HL-60/S4 (cell line): Measurements from ENCODE around the gene PLXNC1.
"Not testable (repeated sequence)": the region's sequence is repeated elsewhere in the genome, so short reads cannot be mapped to it uniquely, and the experiment has no call there.

Experiments used
- in situ Hi-C: fragments of 300-500 bp; cut with MboI; formaldehyde crosslinking; loops from 2 replicates; pipeline ENCODE4 v1.14.3; 2022; ENCODE audit warnings: low sequenced_read_pairs

The PLXNC1 gene

DNA sequence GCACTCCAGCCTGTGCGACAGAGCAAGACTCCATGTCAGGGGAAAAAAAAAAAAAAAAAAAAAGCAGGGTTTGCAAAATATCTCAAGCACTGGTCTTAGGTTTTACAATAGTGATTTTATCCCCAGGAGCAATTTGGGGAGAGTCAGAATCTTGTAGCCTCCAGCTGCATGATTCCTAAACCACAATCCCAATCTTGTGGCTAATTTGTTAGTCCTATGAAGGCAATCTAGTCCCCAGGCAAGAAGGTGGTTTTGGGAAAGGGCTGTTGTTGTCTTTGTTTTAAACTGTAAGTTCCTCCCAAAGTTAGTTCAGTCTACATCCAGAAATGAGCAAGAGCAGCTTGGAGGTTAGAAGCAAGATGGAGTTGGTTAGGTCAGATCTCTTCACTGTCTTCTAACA, 135.7 kb downstream of the PLXNC1 start:
- in situ Hi-C loops, result no loop called here

DNA sequence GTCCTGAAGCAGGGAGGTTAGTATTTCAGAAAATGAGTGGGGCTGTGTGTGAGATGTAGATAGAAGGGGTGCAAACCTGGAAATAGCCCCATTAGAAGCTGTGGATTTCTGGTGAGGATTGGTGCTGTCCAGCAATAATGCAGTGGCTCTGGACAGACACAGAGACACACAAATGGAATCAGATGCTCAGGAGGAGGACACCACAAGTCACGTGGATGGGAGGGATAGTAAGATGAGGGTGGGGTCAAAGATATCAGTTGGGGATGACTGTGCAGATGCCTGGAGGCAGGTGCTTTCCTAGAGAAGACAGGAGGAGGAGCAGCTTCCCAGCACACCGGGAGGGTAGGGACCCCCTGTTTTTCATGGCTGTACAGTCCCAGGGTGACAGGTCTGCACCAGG, 136.5 kb downstream of the PLXNC1 start:
- in situ Hi-C loops, result no loop called here

DNA sequence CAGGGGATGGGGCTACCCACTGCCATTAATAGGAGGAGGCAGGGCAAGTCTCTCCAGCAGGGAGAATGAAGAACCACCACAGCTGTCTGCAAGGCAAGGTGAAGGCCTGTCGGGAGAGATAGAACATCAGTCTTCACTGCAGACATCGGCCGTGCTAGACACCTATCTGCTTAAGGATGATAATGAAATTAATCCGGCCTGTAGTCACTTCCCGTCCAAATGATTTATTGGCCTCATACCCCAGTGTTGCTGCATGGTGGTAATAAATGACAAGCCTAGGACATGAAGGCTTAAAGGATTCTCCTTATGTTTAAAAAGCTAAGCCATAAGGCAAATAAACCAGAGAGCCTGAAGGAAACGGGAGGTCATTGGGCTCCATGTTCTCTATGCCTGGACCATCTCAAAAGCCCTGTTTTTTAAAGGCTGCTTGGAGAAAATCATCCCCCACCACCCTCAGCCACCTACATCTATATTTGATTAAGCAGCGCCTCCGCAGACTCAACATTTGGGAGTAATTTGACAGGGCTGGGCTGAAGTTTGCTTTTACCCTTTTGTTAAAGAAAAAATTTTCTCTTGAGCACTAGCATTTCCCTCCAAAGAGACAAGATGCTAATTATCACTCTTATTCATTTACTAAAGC, 137.7 kb downstream of the PLXNC1 start:
- in situ Hi-C loops, result no loop called here

DNA sequence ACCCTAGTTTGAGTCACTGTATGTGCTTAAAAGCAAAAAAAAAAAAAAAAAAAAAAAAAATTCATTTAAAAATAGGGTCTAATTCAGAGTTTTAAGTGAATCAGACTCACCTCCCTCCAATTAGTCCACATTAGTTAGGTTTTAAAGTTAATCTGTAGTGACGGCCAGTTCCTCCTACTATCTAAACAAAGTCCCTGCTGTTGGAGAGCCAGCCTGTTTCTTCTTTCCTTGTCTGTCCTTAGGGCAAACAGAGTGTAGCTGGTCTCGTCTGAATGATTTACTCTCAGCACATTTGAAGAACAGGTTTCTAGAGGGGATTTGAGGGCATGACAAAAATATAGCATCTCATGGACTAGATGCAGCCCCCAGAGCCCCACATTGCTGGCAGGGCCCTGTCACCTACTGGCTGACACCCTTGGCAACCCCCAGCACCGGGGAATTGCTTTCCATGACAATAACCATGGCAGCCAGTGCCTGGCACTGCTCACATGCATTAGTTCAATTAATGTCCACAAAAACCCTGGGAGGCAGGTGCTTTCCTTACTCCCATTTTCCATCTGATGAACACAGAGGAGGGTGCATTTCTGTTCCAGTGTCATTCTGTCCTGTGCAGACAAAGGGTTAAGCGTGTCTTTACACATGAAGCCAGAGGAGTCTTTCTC, 138.3 kb downstream of the PLXNC1 start:
- in situ Hi-C loops, result no loop called here

DNA sequence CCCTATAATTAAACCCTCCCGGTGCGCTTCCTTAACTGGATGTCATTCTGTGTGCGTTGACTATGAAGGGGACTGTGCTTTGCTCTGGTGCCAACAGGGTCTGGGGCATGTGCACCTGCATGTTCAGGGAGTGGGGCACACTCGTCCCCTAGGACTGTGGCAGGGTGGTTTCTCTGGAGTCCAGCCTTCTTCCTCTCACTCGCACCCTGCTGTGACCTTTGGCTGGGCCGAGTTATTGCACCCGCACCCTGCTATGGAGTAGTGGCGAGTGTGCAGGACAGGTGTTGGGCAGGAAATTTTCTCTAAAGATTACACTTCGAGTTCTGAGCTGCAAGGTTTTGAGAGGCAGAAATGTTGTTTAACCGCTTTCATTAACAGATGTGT, 138.9 kb downstream of the PLXNC1 start:
- in situ Hi-C loops, result no loop called here

DNA sequence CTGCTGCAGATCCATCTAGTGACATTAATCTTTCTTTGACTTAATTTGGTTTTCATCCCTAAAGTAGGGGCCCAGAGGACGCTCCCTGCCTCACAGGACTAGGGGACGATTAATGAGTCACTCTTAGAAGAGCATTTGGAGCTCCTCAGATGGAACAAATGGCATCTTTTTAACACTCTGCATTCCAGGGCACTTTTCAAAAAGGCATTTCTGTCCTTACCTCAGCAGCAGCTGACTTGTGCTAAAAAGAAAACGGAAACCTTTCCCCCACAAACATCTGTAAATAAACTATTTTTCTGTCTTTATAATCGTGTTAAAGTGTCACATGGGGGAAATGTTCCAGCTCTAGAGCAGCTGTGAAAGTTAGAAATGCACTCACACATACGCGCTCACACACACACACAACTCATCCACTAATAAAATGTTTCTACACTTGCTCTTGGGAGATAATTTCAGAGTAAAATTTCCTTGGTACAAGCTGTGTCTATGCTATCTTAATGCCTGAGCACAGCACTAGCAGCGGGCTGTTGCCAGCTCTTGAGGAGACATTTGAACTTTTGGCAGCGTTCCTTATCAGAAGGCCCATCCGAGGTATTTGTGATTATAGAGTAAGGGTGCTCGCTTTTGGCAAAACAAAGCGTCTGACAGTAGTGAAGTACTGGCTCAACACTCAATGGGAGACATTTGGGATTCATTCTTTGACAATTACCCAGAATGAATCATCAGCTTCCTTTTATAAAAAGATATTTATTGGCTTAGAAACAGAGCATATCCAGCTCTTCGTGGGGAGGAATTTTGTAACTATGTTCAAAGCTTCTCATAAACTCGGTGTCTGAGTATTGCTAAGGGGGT, 141.3 kb downstream of the PLXNC1 start:
- in situ Hi-C loops, result no loop called here

DNA sequence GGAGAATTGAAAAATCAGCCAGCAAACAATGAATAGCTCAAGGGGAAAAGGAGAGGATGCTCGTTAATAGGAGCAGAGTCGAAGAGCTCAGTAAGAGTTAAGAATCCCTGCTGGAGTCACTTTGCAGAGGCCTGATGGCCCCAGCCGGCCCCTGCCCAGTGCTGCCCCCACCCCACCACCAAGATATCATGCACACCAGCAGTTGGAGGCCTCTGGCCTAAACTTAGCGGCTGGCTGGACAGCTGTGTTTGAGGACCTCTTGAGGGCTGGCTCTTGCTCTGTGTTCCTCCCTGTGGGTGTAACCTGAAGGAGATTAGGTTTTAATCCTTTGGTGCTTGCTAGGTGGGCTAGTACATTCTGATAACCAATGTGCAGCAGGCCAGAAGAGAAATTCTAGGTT, 142.0 kb downstream of the PLXNC1 start:
- in situ Hi-C loops, result no loop called here

DNA sequence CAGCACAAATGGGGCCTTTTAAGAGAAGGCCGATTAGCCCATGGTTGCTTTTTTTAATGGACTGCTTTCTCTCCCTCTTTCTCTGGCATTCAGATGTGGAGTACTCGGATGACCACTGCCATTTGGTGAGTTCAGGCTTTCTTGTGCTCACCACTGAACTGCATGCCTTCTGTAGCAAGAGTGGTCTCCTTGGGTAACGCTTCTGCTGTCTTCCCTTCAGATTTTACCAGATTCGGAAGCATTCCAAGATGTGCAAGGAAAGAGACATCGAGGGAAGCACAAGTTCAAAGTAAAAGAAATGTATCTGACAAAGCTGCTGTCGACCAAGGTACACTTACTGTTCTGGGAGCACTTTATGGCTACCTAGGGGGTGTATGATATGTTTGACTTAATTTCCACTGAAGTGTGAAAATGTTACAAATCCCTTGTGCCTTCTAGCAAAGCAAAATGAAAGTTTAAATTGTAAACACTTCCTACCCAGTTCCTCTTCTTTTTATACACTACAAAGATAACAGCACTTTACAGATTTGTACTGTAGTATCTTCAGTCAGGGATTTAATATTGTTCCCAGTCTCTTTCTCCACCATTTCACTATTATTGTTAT, 148.8 kb downstream of the PLXNC1 start:
- in situ Hi-C loops, result no loop called here

DNA sequence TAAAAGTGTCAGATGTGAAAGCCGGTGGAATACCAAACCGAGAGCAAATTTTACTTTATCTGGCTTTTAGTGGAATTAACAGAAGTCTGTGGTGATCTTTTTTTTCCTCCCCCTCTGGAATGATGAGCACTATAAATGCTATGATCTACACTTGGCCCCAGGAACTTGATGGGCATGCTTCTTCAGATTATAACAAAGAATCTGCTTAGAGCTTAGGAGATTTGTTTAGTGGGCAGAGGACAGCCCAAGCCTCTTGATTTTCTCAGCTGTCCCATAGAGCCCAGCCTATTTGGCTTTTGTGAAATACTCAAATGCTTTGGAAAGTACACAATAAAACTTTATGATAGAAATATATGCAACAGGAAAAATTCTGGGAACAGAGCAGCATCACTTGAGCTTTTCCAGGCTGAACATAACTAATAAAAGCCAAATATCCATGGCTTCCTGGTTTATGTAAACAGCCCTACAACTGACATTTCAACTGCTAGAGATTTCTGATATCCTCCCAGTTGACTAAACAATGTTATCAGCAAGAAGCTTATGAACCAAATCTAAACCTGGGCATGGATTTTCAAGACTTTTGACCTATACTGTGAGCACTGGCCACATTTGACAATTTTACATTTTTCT, 149.6 kb downstream of the PLXNC1 start:
- in situ Hi-C loops, result no loop called here

DNA sequence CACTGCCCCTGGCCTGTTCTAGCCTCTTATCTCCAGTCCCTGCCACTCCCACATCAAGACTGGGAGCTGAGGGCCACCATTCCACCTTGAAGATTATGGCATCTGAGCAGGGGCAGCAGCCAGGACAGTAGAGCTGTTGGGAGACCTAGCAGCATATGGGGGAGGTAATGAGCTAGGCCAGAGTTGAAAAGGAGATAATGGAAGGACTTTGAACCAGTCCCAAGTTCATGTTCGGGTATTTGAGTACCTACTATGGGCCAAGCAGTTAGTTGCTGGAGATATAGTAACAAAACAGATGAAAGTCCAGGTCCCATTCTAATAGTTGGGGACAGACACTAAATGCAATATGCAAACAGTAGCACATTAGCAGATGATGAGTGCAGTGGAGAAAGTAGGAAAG, 151.5 kb downstream of the PLXNC1 start:
- in situ Hi-C loops, result no loop called here

DNA sequence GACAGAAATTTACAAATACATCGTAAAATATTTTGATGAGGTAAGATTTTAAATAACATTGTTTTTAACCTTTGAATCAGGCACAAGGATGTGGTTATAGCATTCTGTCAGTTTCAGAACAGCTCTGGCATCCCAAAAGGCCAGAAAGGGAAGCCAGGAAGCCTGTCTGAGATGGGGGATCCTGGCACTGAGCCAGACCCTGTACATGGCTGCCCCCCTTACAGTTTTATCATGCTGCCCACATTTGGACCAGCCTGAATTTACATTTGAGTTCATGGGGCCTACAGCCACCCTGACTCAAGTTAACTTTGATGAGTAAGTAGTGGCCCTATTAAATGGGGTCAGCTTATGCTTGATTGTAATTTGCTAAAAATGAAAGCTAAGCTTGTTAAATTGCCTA, 155.6 kb downstream of the PLXNC1 start:
- in situ Hi-C loops, result no loop called here

DNA sequence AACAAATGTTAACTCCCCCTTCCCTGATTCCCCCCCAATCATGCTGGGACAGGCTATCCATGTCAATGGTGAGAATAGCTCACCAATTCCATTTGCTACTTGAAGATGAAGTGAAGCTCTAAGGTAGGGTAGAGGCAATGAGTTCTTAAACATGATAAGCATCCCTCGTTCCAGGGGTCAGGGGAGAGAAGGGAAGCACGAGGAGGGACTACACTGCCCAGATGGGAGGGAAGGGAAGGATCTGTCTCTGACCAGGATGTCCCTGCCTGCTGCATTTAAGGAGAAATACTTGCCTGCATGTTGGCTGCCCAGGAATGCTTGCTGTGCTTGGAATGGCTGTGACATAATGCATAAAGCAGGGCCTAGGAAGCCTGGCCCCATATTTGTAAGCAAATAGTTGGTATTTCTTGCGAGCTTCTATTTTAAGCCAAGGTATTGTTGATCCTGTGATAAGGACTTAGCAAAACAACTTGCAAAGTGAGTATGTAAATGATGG, 156.2 kb downstream of the PLXNC1 start:
- in situ Hi-C loops, result no loop called here

DNA sequence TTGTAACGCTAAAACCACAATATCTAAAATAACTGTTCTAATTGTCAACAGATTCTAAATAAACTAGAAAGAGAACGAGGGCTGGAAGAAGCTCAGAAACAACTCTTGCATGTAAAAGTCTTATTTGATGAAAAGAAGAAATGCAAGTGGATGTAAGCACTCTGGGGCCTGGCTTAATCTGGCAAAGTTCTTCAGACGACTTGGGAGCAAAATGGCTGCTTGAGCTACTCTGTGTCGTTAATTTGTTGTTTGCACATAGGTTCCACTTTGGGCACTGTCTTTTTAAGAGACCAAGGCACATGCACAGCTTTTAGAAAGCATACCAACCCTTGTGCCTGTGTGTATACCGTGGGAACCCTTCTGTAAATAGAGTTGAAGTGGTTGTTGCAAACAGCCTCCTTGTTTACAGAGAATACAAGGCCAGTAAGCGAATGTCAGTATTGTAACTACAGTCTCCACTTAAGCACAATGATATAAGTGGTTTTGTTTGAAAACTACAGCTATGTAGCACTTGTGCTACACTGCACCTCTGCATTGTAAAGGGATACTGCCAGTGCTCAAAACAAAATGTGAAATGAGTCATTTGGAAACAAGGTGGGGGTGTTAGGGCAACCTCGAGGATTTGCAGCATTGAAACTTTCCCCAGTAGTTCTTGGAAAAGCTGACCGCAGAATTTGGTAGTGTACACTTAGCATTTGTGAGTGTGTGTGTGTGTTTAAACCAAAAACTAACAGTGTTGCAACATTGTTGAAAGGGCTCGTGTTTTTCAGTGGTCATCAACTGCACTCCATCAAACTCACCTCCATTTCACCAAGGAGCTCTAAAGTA, 157.0 kb downstream of the PLXNC1 start:
- in situ Hi-C loops, result no loop called here

DNA sequence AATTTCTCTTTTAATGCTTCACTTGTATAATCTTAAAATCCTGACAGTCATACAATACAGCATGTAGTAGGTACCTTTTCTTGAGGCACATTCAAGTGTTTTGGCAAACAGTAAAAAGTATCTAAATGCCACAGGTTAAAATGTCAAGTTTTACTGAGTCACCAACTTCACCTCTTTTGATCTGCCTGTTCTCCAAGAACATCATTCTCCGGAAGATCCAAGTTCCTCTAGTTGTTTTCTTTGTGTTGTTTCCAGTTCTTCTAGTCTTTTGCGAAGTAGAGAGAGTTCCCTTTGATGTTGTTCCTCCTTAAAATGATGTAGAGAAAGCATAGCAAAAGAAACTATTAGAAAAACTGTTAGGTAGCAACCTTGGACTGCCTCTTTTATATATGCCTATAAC, 160.2 kb downstream of the PLXNC1 start:
- in situ Hi-C loops, result no loop called here

DNA sequence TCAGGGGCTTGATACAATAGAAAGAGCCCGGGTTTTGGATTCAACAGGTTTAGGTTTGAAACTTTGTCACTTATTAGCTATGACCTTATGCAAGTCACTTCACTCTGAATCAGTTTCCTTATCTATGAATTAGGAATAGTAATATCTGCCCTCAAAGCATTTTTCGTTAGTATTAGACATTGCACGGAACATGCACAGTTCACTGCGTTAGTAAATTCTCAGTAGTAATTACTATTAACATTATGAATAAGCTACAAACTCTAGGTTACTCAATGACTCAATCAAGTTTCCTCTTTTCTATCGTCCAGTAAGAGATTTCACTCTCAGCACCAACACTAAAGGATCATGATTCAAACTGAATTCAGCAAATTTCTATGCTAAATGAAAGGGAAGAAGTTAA, 161.0 kb downstream of the PLXNC1 start:
- in situ Hi-C loops, result no loop called here

DNA sequence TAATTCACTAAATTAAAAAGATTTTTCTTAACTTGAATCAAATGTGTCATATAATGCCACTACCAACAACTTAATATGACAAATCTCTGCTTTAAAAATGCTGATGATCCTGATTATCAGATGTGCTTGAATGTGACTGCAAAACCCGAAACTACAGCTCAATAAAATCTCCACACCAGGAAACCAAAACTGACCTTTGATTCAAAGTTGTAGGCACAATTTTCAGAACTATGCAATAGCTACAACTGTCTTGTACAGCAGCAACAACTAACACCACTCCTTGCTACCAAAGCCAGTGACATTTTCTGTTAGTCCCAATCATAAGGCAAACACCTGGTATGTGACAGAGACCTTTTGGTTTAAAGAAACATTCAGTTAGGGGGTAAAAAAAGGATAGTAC, 164.0 kb downstream of the PLXNC1 start:
- in situ Hi-C loops, result no loop called here

DNA sequence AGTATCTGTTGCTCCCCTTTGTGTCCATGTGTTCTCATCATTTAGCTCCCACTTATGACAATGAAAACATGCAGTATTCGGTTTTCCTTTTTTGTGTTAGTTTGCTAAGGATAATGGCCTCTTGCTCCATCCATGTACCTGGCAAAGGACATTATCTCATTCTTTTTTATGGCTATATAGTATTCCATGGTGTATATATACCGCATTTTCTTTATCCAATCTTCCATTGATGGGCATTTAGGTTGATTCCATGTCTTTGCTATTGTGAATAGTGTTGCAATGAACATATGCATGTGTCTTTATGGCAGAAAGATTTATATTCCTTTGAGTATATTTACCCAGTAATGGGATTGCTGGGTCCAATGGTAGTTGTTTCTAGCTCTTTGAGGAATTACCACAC, 168.2 kb downstream of the PLXNC1 start:
- in situ Hi-C loops, result not testable (repeated sequence)

DNA sequence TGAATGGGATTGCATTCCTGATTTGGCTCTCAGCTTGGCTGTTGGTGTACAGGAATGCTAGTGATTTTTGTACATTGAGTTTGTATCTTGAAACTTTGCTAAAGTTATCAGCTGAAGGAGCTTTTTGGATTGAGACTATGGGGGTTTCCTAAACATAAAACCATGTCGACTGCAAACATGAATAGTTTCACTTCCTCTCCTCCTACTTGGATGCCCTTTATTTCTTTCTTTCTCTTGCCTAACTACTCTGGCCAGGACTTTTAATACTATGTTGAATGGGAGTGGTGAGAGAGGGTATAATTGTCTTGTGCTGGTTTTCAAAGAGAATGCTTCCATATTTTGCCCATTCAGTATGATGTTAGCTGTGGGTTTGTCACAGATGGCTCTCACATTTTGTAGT, 169.8 kb downstream of the PLXNC1 start:
- in situ Hi-C loops, result no loop called here

DNA sequence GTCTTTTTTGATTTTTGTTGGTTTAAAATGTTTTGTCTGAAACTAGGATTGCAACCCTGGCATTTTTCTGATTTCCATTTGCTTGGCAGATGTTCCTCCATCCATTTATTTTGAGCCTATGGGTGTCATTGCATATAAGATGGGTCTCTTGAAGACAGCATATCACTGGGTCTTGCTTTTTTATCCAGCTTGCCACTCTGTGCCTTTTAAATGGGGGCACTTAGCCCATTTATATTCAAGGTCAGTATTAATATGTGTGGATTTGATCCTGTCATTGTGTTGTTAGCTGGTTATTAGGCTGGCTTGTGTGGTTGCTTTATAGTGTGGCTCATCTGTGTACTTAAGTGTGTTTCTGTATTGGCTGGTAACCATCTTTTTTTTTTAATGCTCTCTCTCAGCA, 171.7 kb downstream of the PLXNC1 start:
- in situ Hi-C loops, result no loop called here

DNA sequence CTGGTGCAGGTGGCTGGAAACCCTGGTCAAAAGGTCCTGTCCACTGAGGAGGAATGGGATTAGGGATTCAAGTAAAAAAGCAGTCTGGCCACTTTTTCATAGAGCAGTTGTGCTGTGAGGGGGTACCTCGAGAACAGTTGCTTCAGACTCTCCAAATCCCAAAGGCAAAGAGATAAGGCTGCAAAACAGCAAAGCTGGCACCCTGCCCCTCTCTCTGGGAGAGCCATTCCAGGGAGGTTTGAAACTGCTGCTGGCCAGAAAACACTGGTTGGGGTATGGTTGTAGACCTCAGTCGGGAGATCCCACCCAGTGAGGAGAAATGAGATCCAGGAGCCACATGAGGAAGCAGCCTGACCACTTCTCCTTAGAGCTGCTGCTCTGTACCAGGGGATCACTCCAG, 174.0 kb downstream of the PLXNC1 start:
- in situ Hi-C loops, result no loop called here
